Hematopoietic multipotent progenitor cell (in vitro differentiated cells): ENCODE results near the gene UQCC5. TPM values are rescaled to one million over a fixed set of nuclear protein-coding genes. Genes with fewer than 3 reads are reported as not detected.

Experiments used
- DNase-seq, 3 donors: peaks; one replicate each; pipeline ENCODE4 v3.0.0-alpha.2; 2011 to 2015; ENCODE audit warnings: low read depth in 2 of 3, low spot score in 2 of 3
- total RNA-seq: library from RNA; depleted of rRNA; stranded (reverse); fragments of >200 nt; gene quantifications from one replicate; pipeline ENCODE4 v1.2.3, GENCODE V29; 2012

The UQCC5 gene
- total RNA-seq, 1 donor, result 1.9 TPM

- no peak for DNase-seq
These were observed 3.4 kb upstream of the UQCC5 start for GRCh38 chr3:52532838-52533622.

- DNase-seq, result peak in 2 of 3 donors; percentile 63 to 72
These were observed 2.7 kb upstream of the UQCC5 start, which contains the start of gene NT5DC2 for GRCh38 chr3:52533623-52534280. TSS of gene NT5DC2 (minus strand) at chr3:52533857. CDS start at chr3:52533737, 120 bp downstream.

GRCh38 chr3:52534281-52535183, 1.9 kb upstream of the UQCC5 start:
- DNase-seq, result no peak

GRCh38 chr3:52535411-52536111, 844 bp upstream of the UQCC5 start:
- no peak for DNase-seq

GRCh38 chr3:52536112-52536368, 365 bp upstream of the UQCC5 start:
- no peak for DNase-seq

- DNase-seq, result no peak
These were observed 788 bp downstream of the UQCC5 start for GRCh38 chr3:52537165-52537620.

GRCh38 chr3:52537726-52538421, 1.5 kb downstream of the UQCC5 start:
- DNase-seq, result no peak

GRCh38 chr3:52539010-52539653, 2.7 kb downstream of the UQCC5 start:
- no peak for DNase-seq

- DNase-seq, result no peak
These were observed 4.6 kb downstream of the UQCC5 start for GRCh38 chr3:52541050-52541449.

- no peak for DNase-seq
These were observed 8.5 kb downstream of the UQCC5 start for GRCh38 chr3:52544937-52545336.

GRCh38 chr3:52546111-52546901, 9.9 kb downstream of the UQCC5 start:
- DNase-seq, result no peak

GRCh38 chr3:52547143-52547542, 10.7 kb downstream of the UQCC5 start:
- no peak for DNase-seq

GRCh38 chr3:52551118-52551517, 14.7 kb downstream of the UQCC5 start:
- no peak for DNase-seq

- DNase-seq, result no peak
These were observed 15.7 kb downstream of the UQCC5 start for GRCh38 chr3:52552089-52552488.

- no peak for DNase-seq
These were observed 17.8 kb downstream of the UQCC5 start for GRCh38 chr3:52554026-52554755.

- no peak for DNase-seq
These were observed 18.7 kb downstream of the UQCC5 start for GRCh38 chr3:52555056-52555455.

- DNase-seq, result no peak
These were observed 20.9 kb downstream of the UQCC5 start for GRCh38 chr3:52557011-52557960.
